Head of caudate nucleus (tissue), 42 donors: ENCODE data around the gene ITIH5.
"Not testable (repeated sequence)": the region's sequence is repeated elsewhere in the genome, so short reads cannot be mapped to it uniquely, and the experiment has no call there.

ENCODE experiments used
- DNase-seq, 42 donors: peaks; one replicate each; pipeline versions ENCODE4 v3.0.0 to v3.0.0-alpha.2; 2020 to 2021; ENCODE audit warnings: mixed read lengths in 7 of 42
- intact Hi-C: fragments of 100-400 bp; cut with DNase I; formaldehyde crosslinking; loops from one replicate; pipeline ENCODE4 v1.15.0; 2022

ITIH5 gene

GRCh38 chr10:7690885-7691597 is 24.3 kb upstream of the ITIH5 start:
- DNase-seq, intact Hi-C loops: not testable (repeated sequence)

DNA sequence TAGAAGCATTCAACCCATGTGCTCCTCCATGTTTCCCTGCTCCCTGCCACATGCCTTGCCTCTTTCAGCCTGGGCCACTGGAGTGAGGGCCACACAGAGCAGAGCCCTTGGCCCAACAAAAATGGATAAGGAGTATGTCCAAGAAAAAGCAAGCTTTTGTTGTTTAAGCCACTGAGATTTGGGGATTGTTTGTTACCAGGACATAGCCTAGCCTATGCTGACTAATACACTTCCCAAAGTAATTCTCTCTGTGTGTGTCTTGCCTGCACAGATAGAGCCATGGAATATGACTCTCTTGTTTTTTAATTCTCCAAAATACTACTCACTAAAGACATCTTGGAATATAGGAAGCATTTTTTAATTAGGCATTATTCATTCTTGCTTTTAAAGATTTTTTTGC is 22.8 kb upstream of the ITIH5 start:
- DNase-seq = no peak
- intact Hi-C loops = no loop called here

GRCh38 chr10:7687228-7687907 is 20.6 kb upstream of the ITIH5 start:
- peak; percentile 70 to 93 (median 86) for DNase-seq
- intact Hi-C loops = loop anchor here (2.0 kb wide), 1 partner anchor 163 kb away; no protein-coding TSS in a partner anchor

GRCh38 chr10:7686351-7687171 is 19.8 kb upstream of the ITIH5 start:
- DNase-seq = no peak
- intact Hi-C loops = loop anchor here (2.0 kb wide), 1 partner anchor 162 kb away; no protein-coding TSS in a partner anchor

DNA sequence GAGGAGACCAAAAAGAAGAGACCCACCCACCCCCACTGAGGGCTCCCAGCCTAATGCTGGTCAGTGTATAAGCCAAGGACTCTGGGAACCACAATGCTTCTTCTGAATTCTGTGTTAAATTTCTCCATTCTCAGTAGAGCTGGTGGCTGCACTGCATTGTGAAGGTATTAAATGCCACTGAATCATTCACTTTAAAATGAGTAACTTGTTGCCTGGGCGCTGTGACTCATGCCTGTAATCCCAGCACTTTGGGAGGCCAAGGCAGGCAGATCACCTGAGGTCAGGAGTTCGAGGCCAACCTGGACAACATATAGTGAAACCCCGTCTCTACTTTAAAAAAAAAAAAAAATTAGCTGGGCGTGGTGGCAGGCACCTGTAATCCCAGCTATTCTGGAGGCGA is 13.3 kb upstream of the ITIH5 start:
- intact Hi-C loops, DNase-seq: not testable (repeated sequence)

- intact Hi-C loops = no loop called here
Observed at GRCh38 chr10:7679256-7679655, 12.5 kb upstream of the ITIH5 start.

GRCh38 chr10:7672341-7673134 is 5.8 kb upstream of the ITIH5 start:
- intact Hi-C loops = no loop called here
- DNase-seq = no peak

More at GRCh38 chr10:7679256-7679655, 12.5 kb upstream of the ITIH5 start:
- DNase-seq = no peak

GRCh38 chr10:7670157-7670556 is 3.4 kb upstream of the ITIH5 start:
- intact Hi-C loops = no loop called here
- DNase-seq = no peak

DNA sequence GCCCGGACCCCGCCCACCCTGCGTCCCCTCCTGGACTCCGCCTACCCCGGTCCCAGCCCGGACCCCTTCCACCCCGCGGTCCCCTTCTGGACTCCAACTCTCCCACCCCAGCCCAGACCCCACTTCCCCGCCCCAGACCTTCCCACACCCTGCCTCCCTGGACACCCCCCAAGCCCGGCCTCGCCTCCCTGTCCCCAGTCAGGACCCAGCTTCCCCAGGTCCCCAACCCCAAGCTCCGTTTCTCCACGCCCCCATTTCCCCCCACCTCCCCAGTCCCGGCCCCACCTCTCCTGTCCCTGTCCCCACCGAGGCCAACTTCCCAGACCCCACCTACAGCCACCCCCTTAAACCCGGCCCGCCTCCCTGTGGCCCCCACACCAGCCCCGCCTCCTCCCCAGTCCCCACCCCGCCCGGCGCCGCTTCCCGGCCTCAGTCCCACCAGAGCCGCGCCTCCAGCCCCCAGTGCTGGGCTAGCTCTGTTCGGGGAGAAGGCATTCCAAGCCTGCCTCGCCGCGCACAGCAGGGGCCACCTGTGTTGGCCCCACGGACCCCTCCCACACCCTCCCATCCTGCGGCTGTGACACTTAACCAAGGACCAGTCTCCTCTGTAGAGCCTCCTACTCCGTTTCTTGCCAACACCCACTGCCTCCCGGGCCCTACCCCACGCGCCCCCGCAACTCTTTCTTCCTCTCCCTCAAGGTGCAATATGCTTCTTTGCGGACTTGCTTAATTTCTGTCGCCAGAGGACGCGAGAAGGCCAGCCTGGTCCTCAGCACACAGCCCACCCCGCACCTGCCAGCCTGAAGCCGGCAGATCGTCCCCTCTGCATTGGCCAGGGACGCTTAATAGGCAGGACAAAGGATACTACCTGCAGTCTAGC is 736 bp upstream of the ITIH5 start:
- intact Hi-C loops = no loop called here
- DNase-seq = no peak

- DNase-seq = no peak
- intact Hi-C loops = no loop called here
Observed at GRCh38 chr10:7665767-7666166, 999 bp downstream of the ITIH5 start.

- intact Hi-C loops = no loop called here
- DNase-seq = no peak
Observed at GRCh38 chr10:7664707-7665106, 2.1 kb downstream of the ITIH5 start.

DNA sequence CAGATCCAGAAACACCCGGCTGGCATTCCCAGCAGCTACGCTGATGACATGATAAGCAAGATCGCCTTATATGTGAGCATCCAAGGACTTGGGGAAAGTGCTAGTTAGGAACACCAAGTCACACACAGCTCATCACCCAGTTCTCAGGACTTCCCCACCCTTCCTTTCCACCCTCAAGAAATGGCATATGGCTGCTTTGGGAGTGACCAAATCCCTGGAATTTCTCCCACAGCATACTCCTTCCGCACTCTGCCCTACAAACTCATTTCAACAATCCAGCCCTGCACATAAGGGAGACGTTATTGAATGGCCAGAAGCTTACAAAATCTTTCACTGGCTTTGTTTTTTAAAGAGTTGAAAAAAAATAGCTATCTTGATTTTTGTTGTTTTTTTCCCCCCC is 4.2 kb downstream of the ITIH5 start:
- DNase-seq = no peak

DNA sequence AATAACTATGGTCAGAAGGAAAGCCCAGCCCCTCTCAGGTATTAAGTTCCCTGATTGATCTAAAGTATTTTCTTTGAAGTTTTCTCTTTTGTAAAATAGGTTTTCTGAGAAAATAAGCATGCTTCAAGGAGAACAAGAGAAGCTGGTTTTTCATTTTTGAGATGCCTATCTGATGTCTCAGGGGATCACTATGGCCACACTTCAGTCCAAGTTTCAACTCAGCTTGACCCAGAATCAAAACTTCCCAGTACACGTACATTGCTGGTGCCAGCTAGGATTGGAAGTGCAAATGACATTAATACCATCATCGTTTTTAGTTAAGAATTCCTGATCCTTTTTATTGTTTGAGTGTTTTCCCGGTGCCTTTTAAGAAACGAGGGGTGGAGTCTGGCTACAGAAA is 7.2 kb downstream of the ITIH5 start:
- DNase-seq = no peak
- intact Hi-C loops = no loop called here

More for the DNA sequence above, 4.2 kb downstream of the ITIH5 start:
- intact Hi-C loops = no loop called here

- intact Hi-C loops = no loop called here
- no peak for DNase-seq
Observed at GRCh38 chr10:7657552-7657951, 9.2 kb downstream of the ITIH5 start.

DNA sequence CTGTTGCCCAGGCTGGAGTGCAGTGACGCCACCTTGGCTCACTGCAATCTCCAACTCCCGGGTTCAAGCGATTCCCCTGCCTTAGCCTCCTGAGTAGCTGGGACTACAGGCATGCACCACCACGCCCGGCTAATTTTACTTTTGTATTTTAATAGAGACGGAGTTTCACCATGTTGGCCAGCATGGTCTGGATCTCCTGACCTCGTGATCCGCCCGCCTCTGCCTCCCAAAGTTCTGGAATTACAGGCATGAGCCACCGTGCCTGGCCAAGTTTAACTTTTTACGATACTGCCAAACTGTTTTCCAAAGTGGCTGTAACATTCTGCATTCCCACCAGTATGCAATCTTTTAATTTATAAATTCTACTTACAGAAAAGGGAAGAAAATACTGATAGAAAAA is 9.7 kb downstream of the ITIH5 start:
- intact Hi-C loops, DNase-seq: not testable (repeated sequence)

GRCh38 chr10:7651853-7652470 is 14.8 kb downstream of the ITIH5 start:
- DNase-seq = no peak
- intact Hi-C loops = no loop called here

- DNase-seq = no peak
- intact Hi-C loops = no loop called here
Observed at GRCh38 chr10:7649673-7650300, 17.0 kb downstream of the ITIH5 start.
